ENCODE data around the gene SFT2D3.

The SFT2D3 gene

GRCh38 chr2:127721978-127722355, 20.7 kb downstream of the SFT2D3 start:
- peaks cover 40% of the 10 kb centered on the region for H3K36me3 ChIP-seq (ENCODE audit: control insufficient read depth, insufficient read depth, low read length)
- H3K4me3 ChIP-seq (ENCODE audit: low read depth, low read length) = no peak overlapping the region

DNA sequence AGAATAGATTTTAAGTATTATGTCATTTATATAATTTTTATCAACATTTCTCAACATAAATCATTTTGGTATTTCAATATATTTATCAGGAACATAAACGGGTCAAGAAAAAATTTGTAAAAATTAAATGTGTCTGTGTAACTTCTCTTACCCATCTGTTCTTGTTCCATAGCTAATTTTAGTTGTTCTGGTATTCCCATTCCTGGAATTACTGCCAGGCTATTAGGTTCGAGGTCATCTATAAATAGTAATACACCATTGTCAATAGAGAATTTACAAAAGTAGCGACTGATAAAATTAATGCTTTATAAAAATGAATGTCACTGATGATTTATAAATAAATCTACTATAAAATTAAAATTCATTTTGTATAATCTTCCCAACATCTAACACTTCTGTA, 21.5 kb downstream of the SFT2D3 start:
- Histone ChIP-seq H3K9ac (ENCODE audit: low read depth, low read length) (no peak overlapping the region), H3K4me1 (ENCODE audit: control insufficient read depth, insufficient read depth, low read length) (no peaks in the 10 kb centered on the region), H3K36me3 (ENCODE audit: control insufficient read depth, insufficient read depth, low read length) (peaks cover 39% of the 10 kb centered on the region), H3K4me3 (ENCODE audit: low read depth, low read length) (no peak overlapping the region), H3K27me3 (ENCODE audit: control insufficient read depth, insufficient read depth, low read length) (no peaks in the 10 kb centered on the region), H3K9me3 (ENCODE audit: control insufficient read depth, insufficient read depth, low read length) (no peaks in the 10 kb centered on the region)

More at GRCh38 chr2:127721978-127722355, 20.7 kb downstream of the SFT2D3 start:
- Histone ChIP-seq H3K4me1 (ENCODE audit: control insufficient read depth, insufficient read depth, low read length) (no peaks in the 10 kb centered on the region), H3K9ac (ENCODE audit: low read depth, low read length) (no peak overlapping the region), H3K9me3 (ENCODE audit: control insufficient read depth, insufficient read depth, low read length) (no peaks in the 10 kb centered on the region), H3K27me3 (ENCODE audit: control insufficient read depth, insufficient read depth, low read length) (no peaks in the 10 kb centered on the region)

GRCh38 chr2:127726158-127726880, 25.0 kb downstream of the SFT2D3 start:
- Histone ChIP-seq H3K9me3 (ENCODE audit: control insufficient read depth, insufficient read depth, low read length) (no peaks in the 10 kb centered on the region), H3K4me3 (ENCODE audit: low read depth, low read length) (no peak overlapping the region), H3K27me3 (ENCODE audit: control insufficient read depth, insufficient read depth, low read length) (no peaks in the 10 kb centered on the region), H3K4me1 (ENCODE audit: control insufficient read depth, insufficient read depth, low read length) (no peaks in the 10 kb centered on the region), H3K9ac (ENCODE audit: low read depth, low read length) (no peak overlapping the region), H3K36me3 (ENCODE audit: control insufficient read depth, insufficient read depth, low read length) (peaks cover 16% of the 10 kb centered on the region)

GRCh38 chr2:127733113-127733815, 32.0 kb downstream of the SFT2D3 start:
- Histone ChIP-seq H3K4me3 (ENCODE audit: low read depth, low read length) (no peak overlapping the region), H3K9me3 (ENCODE audit: control insufficient read depth, insufficient read depth, low read length) (no peaks in the 10 kb centered on the region), H3K36me3 (ENCODE audit: control insufficient read depth, insufficient read depth, low read length) (no peaks in the 10 kb centered on the region), H3K9ac (ENCODE audit: low read depth, low read length) (no peak overlapping the region), H3K27me3 (ENCODE audit: control insufficient read depth, insufficient read depth, low read length) (no peaks in the 10 kb centered on the region), H3K4me1 (ENCODE audit: control insufficient read depth, insufficient read depth, low read length) (no peaks in the 10 kb centered on the region)

- Histone ChIP-seq H3K9ac (ENCODE audit: low read depth, low read length) (no peak overlapping the region), H3K9me3 (ENCODE audit: control insufficient read depth, insufficient read depth, low read length) (no peaks in the 10 kb centered on the region), H3K4me1 (ENCODE audit: control insufficient read depth, insufficient read depth, low read length) (no peaks in the 10 kb centered on the region), H3K4me3 (ENCODE audit: low read depth, low read length) (no peak overlapping the region), H3K27me3 (ENCODE audit: control insufficient read depth, insufficient read depth, low read length) (no peaks in the 10 kb centered on the region), H3K36me3 (ENCODE audit: control insufficient read depth, insufficient read depth, low read length) (no peaks in the 10 kb centered on the region)
These were observed 32.7 kb downstream of the SFT2D3 start for GRCh38 chr2:127733816-127734537.

GRCh38 chr2:127735044-127735443, 33.7 kb downstream of the SFT2D3 start:
- Histone ChIP-seq H3K27me3 (ENCODE audit: control insufficient read depth, insufficient read depth, low read length) (no peaks in the 10 kb centered on the region), H3K9me3 (ENCODE audit: control insufficient read depth, insufficient read depth, low read length) (no peaks in the 10 kb centered on the region), H3K9ac (ENCODE audit: low read depth, low read length) (no peak overlapping the region), H3K36me3 (ENCODE audit: control insufficient read depth, insufficient read depth, low read length) (no peaks in the 10 kb centered on the region), H3K4me1 (ENCODE audit: control insufficient read depth, insufficient read depth, low read length) (no peaks in the 10 kb centered on the region), H3K4me3 (ENCODE audit: low read depth, low read length) (no peak overlapping the region)

GRCh38 chr2:127735537-127736399, 34.5 kb downstream of the SFT2D3 start:
- no peaks in the 10 kb centered on the region for H3K9me3 ChIP-seq (ENCODE audit: control insufficient read depth, insufficient read depth, low read length)

GRCh38 chr2:127737892-127738291, 36.6 kb downstream of the SFT2D3 start:
- no peak overlapping the region for H3K9ac ChIP-seq (ENCODE audit: low read depth, low read length)
- H3K27me3 ChIP-seq (ENCODE audit: control insufficient read depth, insufficient read depth, low read length) = no peaks in the 10 kb centered on the region
- no peak overlapping the region for H3K4me3 ChIP-seq (ENCODE audit: low read depth, low read length)
- H3K36me3 ChIP-seq (ENCODE audit: control insufficient read depth, insufficient read depth, low read length) = no peaks in the 10 kb centered on the region
- H3K4me1 ChIP-seq (ENCODE audit: control insufficient read depth, insufficient read depth, low read length) = no peaks in the 10 kb centered on the region
- no peaks in the 10 kb centered on the region for H3K9me3 ChIP-seq (ENCODE audit: control insufficient read depth, insufficient read depth, low read length)

More at GRCh38 chr2:127735537-127736399, 34.5 kb downstream of the SFT2D3 start:
- no peak overlapping the region for H3K4me3 ChIP-seq (ENCODE audit: low read depth, low read length)
- no peaks in the 10 kb centered on the region for H3K36me3 ChIP-seq (ENCODE audit: control insufficient read depth, insufficient read depth, low read length)
- H3K4me1 ChIP-seq (ENCODE audit: control insufficient read depth, insufficient read depth, low read length) = no peaks in the 10 kb centered on the region
- H3K27me3 ChIP-seq (ENCODE audit: control insufficient read depth, insufficient read depth, low read length) = no peaks in the 10 kb centered on the region
- H3K9ac ChIP-seq (ENCODE audit: low read depth, low read length) = no peak overlapping the region

DNA sequence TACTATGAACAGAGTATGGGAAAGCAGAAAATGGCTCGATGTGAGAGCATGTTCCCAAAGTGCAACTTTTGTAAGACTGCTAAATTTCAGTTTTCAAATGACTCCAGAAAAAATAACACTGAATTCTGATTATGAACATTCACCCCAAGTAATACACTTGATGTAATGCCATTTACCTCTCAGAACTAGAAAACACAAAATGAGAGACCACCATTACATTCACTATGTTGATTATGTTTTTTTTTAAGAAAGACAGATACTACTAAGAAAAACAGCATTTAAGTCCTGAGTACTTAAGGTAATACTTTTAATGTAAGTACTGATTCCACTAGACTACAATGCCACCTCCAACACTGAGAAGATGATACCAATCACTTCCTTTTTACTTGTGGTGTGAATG, 38.5 kb downstream of the SFT2D3 start:
- no peaks in the 10 kb centered on the region for H3K27me3 ChIP-seq (ENCODE audit: control insufficient read depth, insufficient read depth, low read length)
- no peaks in the 10 kb centered on the region for H3K9me3 ChIP-seq (ENCODE audit: control insufficient read depth, insufficient read depth, low read length)
- no peaks in the 10 kb centered on the region for H3K4me1 ChIP-seq (ENCODE audit: control insufficient read depth, insufficient read depth, low read length)
- H3K4me3 ChIP-seq (ENCODE audit: low read depth, low read length) = no peak overlapping the region
- no peaks in the 10 kb centered on the region for H3K36me3 ChIP-seq (ENCODE audit: control insufficient read depth, insufficient read depth, low read length)
- no peak overlapping the region for H3K9ac ChIP-seq (ENCODE audit: low read depth, low read length)

GRCh38 chr2:127740665-127741288, 39.5 kb downstream of the SFT2D3 start:
- H3K9me3 ChIP-seq (ENCODE audit: control insufficient read depth, insufficient read depth, low read length) = no peaks in the 10 kb centered on the region
- no peak overlapping the region for H3K9ac ChIP-seq (ENCODE audit: low read depth, low read length)
- no peak overlapping the region for H3K4me3 ChIP-seq (ENCODE audit: low read depth, low read length)
- no peaks in the 10 kb centered on the region for H3K36me3 ChIP-seq (ENCODE audit: control insufficient read depth, insufficient read depth, low read length)
- no peaks in the 10 kb centered on the region for H3K27me3 ChIP-seq (ENCODE audit: control insufficient read depth, insufficient read depth, low read length)
- no peaks in the 10 kb centered on the region for H3K4me1 ChIP-seq (ENCODE audit: control insufficient read depth, insufficient read depth, low read length)

- Histone ChIP-seq H3K4me1 (ENCODE audit: control insufficient read depth, insufficient read depth, low read length) (no peaks in the 10 kb centered on the region), H3K4me3 (ENCODE audit: low read depth, low read length) (no peak overlapping the region), H3K9me3 (ENCODE audit: control insufficient read depth, insufficient read depth, low read length) (no peaks in the 10 kb centered on the region), H3K27me3 (ENCODE audit: control insufficient read depth, insufficient read depth, low read length) (no peaks in the 10 kb centered on the region), H3K36me3 (ENCODE audit: control insufficient read depth, insufficient read depth, low read length) (no peaks in the 10 kb centered on the region), H3K9ac (ENCODE audit: low read depth, low read length) (no peak overlapping the region)
These were observed 42.3 kb downstream of the SFT2D3 start for GRCh38 chr2:127743477-127744026.

Data from iPS-15b (cell line).